ENCODE measurements around the gene GEMIN4. TPM values are rescaled to one million over a fixed set of nuclear protein-coding genes. Genes with fewer than 3 reads are reported as not detected.

Gene GEMIN4
- total RNA-seq, 1 experiment from 2014 or later, result 24.6 TPM

DNA sequence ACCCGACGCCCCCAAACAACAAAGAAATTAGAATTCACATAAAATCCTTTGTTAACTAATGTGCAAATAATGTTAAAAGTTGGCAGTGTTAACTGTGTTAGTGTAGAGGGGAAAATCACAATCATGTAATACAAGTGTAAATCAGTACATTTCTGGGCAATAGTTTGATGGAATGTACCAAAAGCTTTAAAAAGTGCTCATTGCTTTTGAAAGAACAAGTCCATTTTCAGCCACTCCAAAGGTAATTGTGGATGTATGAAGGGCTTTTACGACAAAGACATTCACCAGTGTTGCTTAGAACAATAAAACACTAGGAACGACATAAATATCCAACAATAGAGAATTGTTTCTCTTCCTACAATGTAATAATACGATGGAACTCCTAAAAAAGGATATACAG lies 21.0 kb upstream of the GEMIN4 start:
- TF ChIP-seq EZH2 (IDR thresholded peaks at IDR 0.05; ENCODE audit: low read length, unreplicated experiment) (no peak), EZH2phosphoT487 (IDR thresholded peaks at IDR 0.05; ENCODE audit: borderline replicate concordance, low read length) (no peak), CTCF (conservative IDR thresholded peaks at IDR 0.05; ENCODE audit: low read depth, low read length) (no peak)
- Histone ChIP-seq H3K9me3 (ENCODE audit: low read length) (no peaks in the 10 kb centered on the region), H3K27ac (ENCODE audit: low read length) (no peak overlapping the region), H3K27me3 (ENCODE audit: low read length) (no peaks in the 10 kb centered on the region), H2AFZ (ENCODE audit: low read length) (no peak overlapping the region), H3K4me2 (ENCODE audit: low read length) (no peak overlapping the region), H4K20me1 (ENCODE audit: low read length) (no peaks in the 10 kb centered on the region), H3K79me2 (ENCODE audit: low read length) (no peaks in the 10 kb centered on the region), H3K4me3 (ENCODE audit: low read length) (no peak overlapping the region), H3K9me2 (replicated peaks; ENCODE audit: low read length) (no peaks in the 10 kb centered on the region), H3F3A (ENCODE audit: low read length, unreplicated experiment) (no peaks in the 10 kb centered on the region), H3K4me1 (ENCODE audit: insufficient read depth, low read length) (no peaks in the 10 kb centered on the region), H3K36me3 (ENCODE audit: low read depth, low read length) (peaks cover 26% of the 10 kb centered on the region), H3K9ac (ENCODE audit: low read length) (no peak overlapping the region)
- DNase-seq, result no peak
- intact Hi-C loops (cut with micrococcal nuclease), result no loop called here
- CTCF ChIA-PET, result no interaction called here
- POLR2A ChIA-PET (ENCODE audit: unreplicated experiment), result no interaction called here
- BruUV-seq (replicated peaks), result no TSS peak
- ATAC-seq, result no peak

DNA sequence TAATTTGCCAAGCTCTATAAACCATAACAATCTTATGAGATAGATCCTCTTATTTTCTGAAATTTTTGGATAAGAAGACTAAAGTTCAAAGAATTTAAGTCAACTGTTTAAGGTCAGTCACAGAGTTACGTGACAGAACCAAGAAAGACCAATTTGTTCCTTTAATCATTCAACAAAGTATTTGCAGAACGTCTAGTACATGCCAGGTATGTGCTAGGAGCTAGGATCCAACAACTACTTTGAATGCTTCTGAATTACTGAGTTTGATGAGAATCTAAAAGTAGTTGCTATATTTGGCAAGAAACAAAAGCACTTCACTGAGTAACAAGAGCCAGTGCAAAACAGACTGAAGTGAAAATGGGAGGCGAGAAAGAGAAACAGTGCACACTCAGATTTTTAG lies 15.0 kb upstream of the GEMIN4 start:
- H3K27ac ChIP-seq (ENCODE audit: low read length), result no peak overlapping the region
- H3K4me1 ChIP-seq (ENCODE audit: insufficient read depth, low read length), result no peaks in the 10 kb centered on the region
- H3K27me3 ChIP-seq (ENCODE audit: low read length), result no peaks in the 10 kb centered on the region
- TF ChIP-seq CTCF (conservative IDR thresholded peaks at IDR 0.05; ENCODE audit: low read depth, low read length), result no peak
- TF ChIP-seq EZH2phosphoT487 (IDR thresholded peaks at IDR 0.05; ENCODE audit: borderline replicate concordance, low read length), result no peak
- TF ChIP-seq EZH2 (IDR thresholded peaks at IDR 0.05; ENCODE audit: low read length, unreplicated experiment), result no peak
- ATAC-seq (no peak), DNase-seq (no peak)
- no peaks in the 10 kb centered on the region for H3K79me2 ChIP-seq (ENCODE audit: low read length)
- H3K9me3 ChIP-seq (ENCODE audit: low read length), result no peaks in the 10 kb centered on the region
- ChIA-PET POLR2A (ENCODE audit: unreplicated experiment) (no interaction called here), CTCF (no interaction called here)
- H3F3A ChIP-seq (ENCODE audit: low read length, unreplicated experiment), result no peaks in the 10 kb centered on the region
- intact Hi-C loops (cut with micrococcal nuclease), result no loop called here
- H3K4me3 ChIP-seq (ENCODE audit: low read length), result no peak overlapping the region
- no peaks in the 10 kb centered on the region for H4K20me1 ChIP-seq (ENCODE audit: low read length)
- H3K9ac ChIP-seq (ENCODE audit: low read length), result no peak overlapping the region
- no TSS peak for BruUV-seq (replicated peaks)
- H3K9me2 ChIP-seq (replicated peaks; ENCODE audit: low read length), result no peaks in the 10 kb centered on the region
- no peak overlapping the region for H3K4me2 ChIP-seq (ENCODE audit: low read length)
- peaks cover 11% of the 10 kb centered on the region for H3K36me3 ChIP-seq (ENCODE audit: low read depth, low read length)
- no peak overlapping the region for H2AFZ ChIP-seq (ENCODE audit: low read length)

GRCh38 chr17:760371-760770 lies 8.3 kb upstream of the GEMIN4 start:
- H3K9me3 ChIP-seq (ENCODE audit: low read length), result no peaks in the 10 kb centered on the region
- no peaks in the 10 kb centered on the region for H3F3A ChIP-seq (ENCODE audit: low read length, unreplicated experiment)
- no peaks in the 10 kb centered on the region for H3K4me1 ChIP-seq (ENCODE audit: insufficient read depth, low read length)
- no TSS peak for BruUV-seq (replicated peaks)
- no peak for TF ChIP-seq EZH2phosphoT487 (IDR thresholded peaks at IDR 0.05; ENCODE audit: borderline replicate concordance, low read length)
- TF ChIP-seq EZH2 (IDR thresholded peaks at IDR 0.05; ENCODE audit: low read length, unreplicated experiment), result no peak
- TF ChIP-seq CTCF (conservative IDR thresholded peaks at IDR 0.05; ENCODE audit: low read depth, low read length), result no peak
- ChIA-PET POLR2A (ENCODE audit: unreplicated experiment) (no interaction called here), CTCF (no interaction called here)
- no peak for DNase-seq
- no peak for ATAC-seq
- H3K4me2 ChIP-seq (ENCODE audit: low read length), result no peak overlapping the region
- intact Hi-C loops (cut with micrococcal nuclease), result no loop called here
- H3K27ac ChIP-seq (ENCODE audit: low read length), result no peak overlapping the region
- no peak overlapping the region for H2AFZ ChIP-seq (ENCODE audit: low read length)
- H3K9me2 ChIP-seq (replicated peaks; ENCODE audit: low read length), result no peaks in the 10 kb centered on the region
- H3K36me3 ChIP-seq (ENCODE audit: low read depth, low read length), result no peaks in the 10 kb centered on the region
- no peak overlapping the region for H3K9ac ChIP-seq (ENCODE audit: low read length)
- H4K20me1 ChIP-seq (ENCODE audit: low read length), result no peaks in the 10 kb centered on the region
- no peaks in the 10 kb centered on the region for H3K79me2 ChIP-seq (ENCODE audit: low read length)
- no peaks in the 10 kb centered on the region for H3K27me3 ChIP-seq (ENCODE audit: low read length)
- H3K4me3 ChIP-seq (ENCODE audit: low read length), result no peak overlapping the region

Measured in PC-3 (cell line).